ENCODE data around the gene CDK5R2.
A peak's percentile ranks its signal among the peaks of the same experiment; 100 is the strongest.
"Not testable (repeated sequence)": the region's sequence is repeated elsewhere in the genome, so short reads cannot be mapped to it uniquely, and the experiment has no call there.

The CDK5R2 gene

GRCh38 chr2:218959141-218959731, at the start of gene CDK5R2:
Gene CDK5R2 (plus strand): TSS chr2:218959666. CDS start chr2:218959821, 155 bp downstream.
- peak; percentile 62 for DNase-seq

GRCh38 chr2:218910741-218911140, 48.7 kb upstream of the CDK5R2 start:
- DNase-seq = no peak

GRCh38 chr2:218920504-218920903, 39.0 kb upstream of the CDK5R2 start:
- DNase-seq = no peak

GRCh38 chr2:218924757-218925156, 34.7 kb upstream of the CDK5R2 start:
- DNase-seq = no peak

GRCh38 chr2:218925434-218925833, 34.0 kb upstream of the CDK5R2 start:
- no peak for DNase-seq

GRCh38 chr2:218927422-218927821, 32.0 kb upstream of the CDK5R2 start:
- DNase-seq = no peak

- no peak for DNase-seq
These were observed 31.6 kb upstream of the CDK5R2 start for GRCh38 chr2:218927876-218928275.

- not testable (repeated sequence) for DNase-seq
These were observed 29.0 kb upstream of the CDK5R2 start for GRCh38 chr2:218930488-218930887.

- DNase-seq = not testable (repeated sequence)
These were observed 27.7 kb upstream of the CDK5R2 start for GRCh38 chr2:218931751-218932150.

GRCh38 chr2:218944759-218945404, 14.6 kb upstream of the CDK5R2 start:
- DNase-seq = no peak

- no peak for DNase-seq
These were observed 12.8 kb upstream of the CDK5R2 start for GRCh38 chr2:218946621-218947020.

- no peak for DNase-seq
These were observed 7.3 kb upstream of the CDK5R2 start for GRCh38 chr2:218952160-218952559.

GRCh38 chr2:218953366-218953954, 6.0 kb upstream of the CDK5R2 start:
- no peak for DNase-seq

GRCh38 chr2:218954541-218955300, 4.7 kb upstream of the CDK5R2 start:
- DNase-seq = no peak

- no peak for DNase-seq
These were observed 3.4 kb upstream of the CDK5R2 start for GRCh38 chr2:218956039-218956438.

GRCh38 chr2:218957671-218958070, 1.8 kb upstream of the CDK5R2 start:
- DNase-seq = no peak

- no peak for DNase-seq
These were observed 1.2 kb upstream of the CDK5R2 start for GRCh38 chr2:218958276-218958675.

GRCh38 chr2:218959761-218960308, 369 bp downstream of the CDK5R2 start:
- no peak for DNase-seq

- no peak for DNase-seq
These were observed 1.1 kb downstream of the CDK5R2 start for GRCh38 chr2:218960309-218961165.

GRCh38 chr2:218961229-218961628, 1.8 kb downstream of the CDK5R2 start:
- no peak for DNase-seq

- peak; percentile 36 for DNase-seq
These were observed 2.4 kb downstream of the CDK5R2 start for GRCh38 chr2:218961651-218962570.

All from stimulated activated CD4-positive, alpha-beta T cell treated with anti-CD3 and anti-CD28 coated beads, Interleukin-4, amount 100 ng/mL, for 1 hour (primary cell).